Neural cell (in vitro differentiated cells): ENCODE measurements around the gene BMP7. TPM values are rescaled to one million over a fixed set of nuclear protein-coding genes. Genes with fewer than 3 reads are reported as not detected.

ENCODE experiments used
- H2AFZ ChIP-seq: fragments of 200-600, 300-800 bp; sonication (generic), shearing (Covaris generic); 2 replicates; pipeline ENCODE4 v1.6.0; 2014; ENCODE audit warnings: low read depth, mild to moderate bottlenecking, antibody characterized with exemption, low read length, moderate library complexity
- H3F3A ChIP-seq: fragments of 200-600 bp; shearing (Covaris generic); 2 replicates; pipeline ENCODE4 v1.6.1; 2016; ENCODE audit warnings: mild to moderate bottlenecking, moderate library complexity, mixed read lengths, antibody characterized with exemption, low read length; ENCODE audit not compliant: insufficient read depth, poor library complexity, severe bottlenecking
- H3K27ac ChIP-seq: fragments of 200-600, 300-800 bp; sonication (generic), shearing (Covaris generic); 2 replicates; pipeline ENCODE4 v1.5.1; 2014; ENCODE audit warnings: mild to moderate bottlenecking, low read length, moderate library complexity
- H3K27me3 ChIP-seq: fragments of 300-800, 200-600 bp; sonication (generic), shearing (Covaris generic); 2 replicates; pipeline ENCODE4 v1.6.0; 2014; ENCODE audit warnings: mild to moderate bottlenecking, low read depth, low read length, moderate library complexity; ENCODE audit not compliant: insufficient read depth
- H3K36me3 ChIP-seq: fragments of 300-800, 200-600 bp; sonication (generic), shearing (Covaris generic); 2 replicates; pipeline ENCODE4 v1.5.1; 2014; ENCODE audit warnings: mild to moderate bottlenecking, antibody characterized with exemption, low read length, moderate library complexity; ENCODE audit not compliant: insufficient read depth
- H3K4me2 ChIP-seq: fragments of 300-800, 200-600 bp; sonication (generic), shearing (Covaris generic); 2 replicates; pipeline ENCODE4 v1.6.0; 2014; ENCODE audit warnings: mild to moderate bottlenecking, low read length
- H3K4me3 ChIP-seq: fragments of 300-800, 200-600 bp; sonication (generic), shearing (Covaris generic); 2 replicates; pipeline ENCODE4 v1.5.1; 2014; ENCODE audit warnings: mild to moderate bottlenecking, low read length, moderate library complexity
- H3K79me2 ChIP-seq: fragments of 200-600 bp; shearing (Covaris generic); replicated peaks from 2 replicates; pipeline ENCODE4 v1.6.0; 2014; ENCODE audit warnings: mild to moderate bottlenecking, low read length, moderate library complexity; ENCODE audit not compliant: insufficient read depth
- H3K9ac ChIP-seq: fragments of 300-800, 200-600 bp; sonication (generic), shearing (Covaris generic); 2 replicates; pipeline ENCODE4 v1.6.1; 2016; ENCODE audit warnings: mild to moderate bottlenecking, low read length, mixed read lengths
- H3K9me2 ChIP-seq: fragments of 200-600 bp; shearing (Covaris generic); 2 replicates; pipeline ENCODE4 v1.6.1; 2016; ENCODE audit warnings: mild to moderate bottlenecking, low read length, mixed read lengths; ENCODE audit not compliant: insufficient read depth
- H3K9me3 ChIP-seq: fragments of 200-600, 300-800 bp; sonication (generic), shearing (Covaris generic); 2 replicates; pipeline ENCODE4 v1.6.1; 2016; ENCODE audit warnings: mild to moderate bottlenecking, mixed run types, low read length, moderate library complexity, mixed read lengths
- H4K20me1 ChIP-seq: fragments of 200-600 bp; shearing (Covaris generic); 2 replicates; pipeline ENCODE4 v1.6.1; 2016; ENCODE audit warnings: mild to moderate bottlenecking, mixed run types; ENCODE audit not compliant: insufficient read depth
- EP300 ChIP-seq: fragments of 450-650 bp; conservative IDR thresholded peaks from 2 replicates; pipeline ENCODE4 v1.6.1; 2014; ENCODE audit warnings: antibody characterized with exemption, mild to moderate bottlenecking, moderate library complexity; ENCODE audit not compliant: poor library complexity, severe bottlenecking
- EZH2 ChIP-seq: fragments of 200-600, 300-800 bp; shearing (Covaris generic), sonication (generic); IDR thresholded peaks from 2 replicates; pipeline ENCODE4 v1.6.1; 2014; ENCODE audit warnings: antibody characterized with exemption, low read length, borderline replicate concordance, mild to moderate bottlenecking; ENCODE audit not compliant: insufficient read depth, poor library complexity, severe bottlenecking
- MXI1 ChIP-seq: fragments of 450-650 bp; conservative IDR thresholded peaks from 2 replicates; pipeline ENCODE4 v1.6.1; 2014; ENCODE audit warnings: antibody characterized with exemption, mild to moderate bottlenecking; ENCODE audit not compliant: poor library complexity, severe bottlenecking
- POLR2AphosphoS5 ChIP-seq: IDR thresholded peaks from 2 replicates; pipeline ENCODE4 v1.6.1; 2012
- RAD21 ChIP-seq: fragments of 450-650 bp; conservative IDR thresholded peaks from 2 replicates; pipeline ENCODE4 v1.6.1; 2014; ENCODE audit warnings: antibody characterized with exemption, mild to moderate bottlenecking, moderate library complexity
- SMC3 ChIP-seq: fragments of 450-650 bp; conservative IDR thresholded peaks from 2 replicates; pipeline ENCODE4 v1.6.1; 2014; ENCODE audit warnings: antibody characterized with exemption, mild to moderate bottlenecking, moderate library complexity; ENCODE audit not compliant: poor library complexity
- polyA plus RNA-seq: library from polyadenylated mRNA; depleted of rRNA; stranded (reverse); fragments of >200 nt; gene quantifications from 2 replicates; pipeline ENCODE4 v1.2.3, GENCODE V29; 2014
- TF ChIP-seq, protein P1 (sequence below): IDR thresholded peaks from 2 replicates; pipeline ENCODE4 v1.6.1; 2012; ENCODE audit warnings: borderline replicate concordance
- TF ChIP-seq, protein P2 (sequence below): fragments of 450-650 bp; IDR thresholded peaks from 2 replicates; pipeline ENCODE4 v1.5.1; 2014; ENCODE audit warnings: antibody characterized with exemption, mild to moderate bottlenecking, moderate library complexity; ENCODE audit not compliant: poor library complexity, severe bottlenecking

BMP7 gene
- polyA plus RNA-seq, 1 donor from 2014 or later, result 3.6 TPM

DNA sequence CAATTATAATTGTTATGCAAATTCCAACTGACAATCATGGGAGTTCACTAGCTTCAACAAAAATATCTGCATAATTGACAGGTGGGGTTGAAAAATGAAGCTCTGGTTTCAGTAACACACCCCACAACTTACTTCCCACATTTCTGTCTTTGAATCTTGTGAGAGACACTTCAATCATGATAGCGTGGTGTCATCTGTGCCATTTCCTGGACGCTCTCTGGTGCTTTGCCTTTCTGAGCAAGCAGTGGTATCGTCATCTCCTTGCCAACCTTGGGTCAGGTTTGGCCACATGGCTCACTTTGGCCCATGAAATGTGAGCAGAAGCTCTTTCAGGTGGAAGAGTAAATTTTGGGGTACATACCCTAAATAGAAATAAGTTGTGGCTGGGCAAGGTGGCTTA is 10.2 kb downstream of the BMP7 start:
- Histone ChIP-seq H3K27me3 (peaks cover 14% of the 10 kb centered on the region), H3K36me3 (no peaks in the 10 kb centered on the region), H3K79me2 (no peaks in the 10 kb centered on the region), H3K9me2 (no peaks in the 10 kb centered on the region), H3F3A (no peaks in the 10 kb centered on the region), H3K4me2 (no peak overlapping the region), H3K9ac (no peak overlapping the region), H3K27ac (no peak overlapping the region), H3K4me3 (no peak overlapping the region), H2AFZ (no peak overlapping the region), H4K20me1 (no peaks in the 10 kb centered on the region), H3K9me3 (no peaks in the 10 kb centered on the region)
- TF ChIP-seq, protein P1, sequence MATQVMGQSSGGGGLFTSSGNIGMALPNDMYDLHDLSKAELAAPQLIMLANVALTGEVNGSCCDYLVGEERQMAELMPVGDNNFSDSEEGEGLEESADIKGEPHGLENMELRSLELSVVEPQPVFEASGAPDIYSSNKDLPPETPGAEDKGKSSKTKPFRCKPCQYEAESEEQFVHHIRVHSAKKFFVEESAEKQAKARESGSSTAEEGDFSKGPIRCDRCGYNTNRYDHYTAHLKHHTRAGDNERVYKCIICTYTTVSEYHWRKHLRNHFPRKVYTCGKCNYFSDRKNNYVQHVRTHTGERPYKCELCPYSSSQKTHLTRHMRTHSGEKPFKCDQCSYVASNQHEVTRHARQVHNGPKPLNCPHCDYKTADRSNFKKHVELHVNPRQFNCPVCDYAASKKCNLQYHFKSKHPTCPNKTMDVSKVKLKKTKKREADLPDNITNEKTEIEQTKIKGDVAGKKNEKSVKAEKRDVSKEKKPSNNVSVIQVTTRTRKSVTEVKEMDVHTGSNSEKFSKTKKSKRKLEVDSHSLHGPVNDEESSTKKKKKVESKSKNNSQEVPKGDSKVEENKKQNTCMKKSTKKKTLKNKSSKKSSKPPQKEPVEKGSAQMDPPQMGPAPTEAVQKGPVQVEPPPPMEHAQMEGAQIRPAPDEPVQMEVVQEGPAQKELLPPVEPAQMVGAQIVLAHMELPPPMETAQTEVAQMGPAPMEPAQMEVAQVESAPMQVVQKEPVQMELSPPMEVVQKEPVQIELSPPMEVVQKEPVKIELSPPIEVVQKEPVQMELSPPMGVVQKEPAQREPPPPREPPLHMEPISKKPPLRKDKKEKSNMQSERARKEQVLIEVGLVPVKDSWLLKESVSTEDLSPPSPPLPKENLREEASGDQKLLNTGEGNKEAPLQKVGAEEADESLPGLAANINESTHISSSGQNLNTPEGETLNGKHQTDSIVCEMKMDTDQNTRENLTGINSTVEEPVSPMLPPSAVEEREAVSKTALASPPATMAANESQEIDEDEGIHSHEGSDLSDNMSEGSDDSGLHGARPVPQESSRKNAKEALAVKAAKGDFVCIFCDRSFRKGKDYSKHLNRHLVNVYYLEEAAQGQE, result no peak

DNA sequence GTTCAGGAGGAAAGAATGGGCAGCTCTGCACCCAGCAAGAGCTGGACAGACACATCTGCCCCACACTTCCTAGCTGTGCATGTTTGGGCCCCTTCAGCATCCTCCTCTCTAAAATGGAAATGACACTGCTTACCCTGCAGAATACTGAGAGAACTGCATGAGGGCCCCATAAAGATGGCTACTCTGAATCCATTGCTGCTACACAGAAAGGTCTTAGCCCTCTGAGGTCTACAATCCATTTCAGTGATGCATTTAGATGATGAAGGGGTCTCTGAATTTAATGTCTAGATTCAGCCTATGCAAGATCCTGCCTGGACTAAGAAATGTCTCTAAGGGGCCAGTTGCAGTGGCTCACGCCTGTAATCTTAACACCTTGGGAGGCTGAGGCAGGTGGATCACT is 11.3 kb downstream of the BMP7 start:
- no peaks in the 10 kb centered on the region for H3K9me3 ChIP-seq
- H3K4me2 ChIP-seq, result no peak overlapping the region
- no peak overlapping the region for H3K9ac ChIP-seq
- H3F3A ChIP-seq, result no peaks in the 10 kb centered on the region
- TF ChIP-seq EZH2 (no peak), POLR2AphosphoS5 (no peak), MXI1 (no peak), RAD21 (no peak), EP300 (no peak), SMC3 (no peak)
- TF ChIP-seq, protein P1, result no peak
- TF ChIP-seq, protein P2, sequence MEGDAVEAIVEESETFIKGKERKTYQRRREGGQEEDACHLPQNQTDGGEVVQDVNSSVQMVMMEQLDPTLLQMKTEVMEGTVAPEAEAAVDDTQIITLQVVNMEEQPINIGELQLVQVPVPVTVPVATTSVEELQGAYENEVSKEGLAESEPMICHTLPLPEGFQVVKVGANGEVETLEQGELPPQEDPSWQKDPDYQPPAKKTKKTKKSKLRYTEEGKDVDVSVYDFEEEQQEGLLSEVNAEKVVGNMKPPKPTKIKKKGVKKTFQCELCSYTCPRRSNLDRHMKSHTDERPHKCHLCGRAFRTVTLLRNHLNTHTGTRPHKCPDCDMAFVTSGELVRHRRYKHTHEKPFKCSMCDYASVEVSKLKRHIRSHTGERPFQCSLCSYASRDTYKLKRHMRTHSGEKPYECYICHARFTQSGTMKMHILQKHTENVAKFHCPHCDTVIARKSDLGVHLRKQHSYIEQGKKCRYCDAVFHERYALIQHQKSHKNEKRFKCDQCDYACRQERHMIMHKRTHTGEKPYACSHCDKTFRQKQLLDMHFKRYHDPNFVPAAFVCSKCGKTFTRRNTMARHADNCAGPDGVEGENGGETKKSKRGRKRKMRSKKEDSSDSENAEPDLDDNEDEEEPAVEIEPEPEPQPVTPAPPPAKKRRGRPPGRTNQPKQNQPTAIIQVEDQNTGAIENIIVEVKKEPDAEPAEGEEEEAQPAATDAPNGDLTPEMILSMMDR, result no peak
- peaks cover 10% of the 10 kb centered on the region for H3K27me3 ChIP-seq
- no peak overlapping the region for H2AFZ ChIP-seq
- no peak overlapping the region for H3K4me3 ChIP-seq
- H3K27ac ChIP-seq, result no peak overlapping the region
- no peaks in the 10 kb centered on the region for H3K36me3 ChIP-seq
- no peaks in the 10 kb centered on the region for H4K20me1 ChIP-seq
- no peaks in the 10 kb centered on the region for H3K9me2 ChIP-seq
- H3K79me2 ChIP-seq, result no peaks in the 10 kb centered on the region
